ENCODE measurements around the gene MTG2.

The MTG2 gene

DNA sequence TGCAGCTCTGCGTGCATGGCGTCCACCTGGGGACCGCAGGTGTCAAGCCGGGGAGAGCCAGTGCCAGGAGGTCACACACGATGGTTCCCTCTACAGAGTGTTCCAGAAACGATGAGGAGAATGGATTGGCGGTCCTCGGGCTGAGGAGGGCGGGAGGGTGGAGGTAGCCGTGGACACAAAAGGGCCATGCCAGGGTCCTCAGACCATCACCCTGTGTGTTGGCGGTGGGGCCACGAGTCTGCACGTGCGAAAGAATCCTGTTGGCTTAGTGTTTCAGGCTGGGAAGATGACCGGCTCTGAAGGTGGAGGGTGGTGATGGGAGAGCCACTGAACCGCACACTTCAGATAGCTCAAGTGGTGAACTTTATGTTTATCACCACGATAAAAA lies 23.6 kb downstream of the MTG2 start:
- DNase-seq (ENCODE audit: low spot score): no peak

DNA sequence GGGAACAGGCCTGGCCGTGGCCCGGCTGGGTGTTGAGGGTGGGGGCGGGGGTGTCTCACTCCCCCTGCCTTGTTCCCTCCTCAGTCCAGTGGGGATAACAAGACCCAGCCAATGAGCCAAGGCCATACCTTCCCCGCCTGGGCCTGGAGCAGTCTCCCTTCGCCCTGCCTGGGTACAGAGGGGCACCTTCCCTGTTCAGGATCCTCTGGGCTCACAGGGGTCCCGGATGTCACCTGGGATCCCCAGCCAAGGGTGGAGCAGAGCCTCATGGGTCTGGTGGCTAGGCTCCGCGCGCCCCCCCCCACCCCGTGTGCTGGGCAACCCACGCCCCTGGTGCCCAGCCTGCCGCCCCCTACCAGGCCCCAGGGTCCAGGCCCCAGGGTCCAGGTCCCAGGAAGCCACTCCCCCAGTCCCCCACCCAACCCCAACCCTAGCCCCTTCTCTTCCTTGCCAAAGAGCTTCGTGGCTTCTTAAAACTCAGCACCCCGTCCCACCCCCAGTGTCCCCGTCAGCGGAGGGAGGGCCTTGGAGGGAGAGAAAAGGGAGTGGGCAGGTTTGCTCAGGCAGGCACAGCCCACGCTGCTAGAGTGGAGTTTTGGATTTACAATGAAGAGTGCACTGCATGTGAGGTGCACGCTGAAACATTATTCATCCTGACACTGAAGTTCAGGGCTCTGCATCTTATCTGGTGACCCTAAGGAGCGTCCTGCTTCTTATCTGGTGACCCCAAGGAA lies 25.4 kb downstream of the MTG2 start:
- DNase-seq (ENCODE audit: low spot score): no peak

DNA sequence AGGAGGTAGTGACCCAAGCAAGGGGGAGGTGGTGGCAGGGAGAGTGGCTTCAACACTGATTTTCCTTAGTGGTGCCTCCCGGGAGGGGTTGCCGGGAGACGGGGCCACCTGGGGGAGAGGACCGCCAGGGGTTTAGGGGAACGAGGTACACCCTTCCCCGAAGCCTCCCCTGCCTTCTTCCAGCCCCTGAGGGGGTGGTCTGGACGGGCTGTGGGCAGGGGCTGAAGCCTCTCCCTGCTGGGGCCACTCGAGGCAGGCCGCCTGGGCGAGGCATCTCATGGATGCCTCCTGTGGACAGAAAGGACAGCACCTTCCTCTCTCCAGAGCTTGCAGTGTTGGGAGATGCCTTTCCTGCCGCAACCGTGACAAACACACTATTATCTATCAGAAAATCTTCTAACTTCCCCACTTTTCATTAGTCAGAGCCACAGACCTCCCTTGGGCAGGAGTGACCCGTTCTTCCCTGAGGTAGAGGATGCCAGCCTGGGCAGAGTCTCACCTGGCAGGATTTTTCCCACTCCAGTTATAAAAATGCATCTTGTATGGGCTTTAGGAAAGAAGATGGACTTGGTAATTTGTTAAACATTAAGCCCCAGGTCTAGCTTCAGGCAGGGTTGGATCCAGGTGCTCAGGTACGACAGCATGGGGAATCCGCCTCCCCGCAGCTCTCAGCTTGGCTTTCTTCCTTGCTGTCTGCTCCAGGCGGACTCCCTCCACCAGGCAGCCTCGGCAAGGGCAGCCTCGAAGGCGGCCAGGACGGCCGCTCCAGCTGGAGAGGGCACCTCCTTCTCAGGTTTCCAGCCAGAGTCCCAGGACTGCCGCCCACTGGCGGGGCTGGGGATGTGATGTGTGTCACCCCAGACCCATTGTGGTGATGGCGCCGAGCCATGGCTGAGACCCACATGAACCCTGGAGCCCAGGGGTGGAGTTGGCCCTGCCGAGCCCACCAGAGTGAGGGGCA lies 26.2 kb downstream of the MTG2 start:
- no peak for DNase-seq (ENCODE audit: low spot score)

DNA sequence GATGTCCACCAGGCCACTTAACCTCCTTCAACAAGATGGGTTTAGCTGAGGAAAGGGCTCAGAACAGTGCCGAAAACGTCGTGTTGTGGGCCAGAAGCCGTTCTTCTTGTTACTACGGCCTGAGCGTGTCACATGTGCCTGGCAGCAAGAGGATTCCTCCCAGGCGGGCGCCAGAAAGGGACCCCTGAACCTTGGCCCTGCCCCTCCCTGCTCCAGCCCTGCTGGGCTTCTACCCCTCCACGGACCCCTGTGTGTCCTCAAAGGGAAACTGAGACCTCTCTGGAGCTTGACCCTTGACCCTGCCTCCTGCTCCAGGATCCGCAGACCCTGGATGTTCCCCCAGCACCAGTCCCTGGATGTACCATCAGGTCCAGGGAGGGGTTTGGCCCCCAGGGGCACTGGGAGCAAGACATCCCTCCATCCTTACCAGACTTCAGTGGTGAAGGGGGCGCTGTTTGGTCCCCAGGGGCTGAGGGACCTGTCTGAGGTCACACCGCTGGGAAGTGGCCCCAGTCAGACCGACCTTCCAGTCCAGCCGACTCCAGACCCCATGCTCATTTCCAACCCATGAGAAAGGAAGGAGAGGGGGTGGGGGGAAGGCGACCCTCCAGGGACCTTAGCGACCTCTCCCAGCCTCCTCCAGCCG lies 27.1 kb downstream of the MTG2 start:
- DNase-seq (ENCODE audit: low spot score): no peak

DNA sequence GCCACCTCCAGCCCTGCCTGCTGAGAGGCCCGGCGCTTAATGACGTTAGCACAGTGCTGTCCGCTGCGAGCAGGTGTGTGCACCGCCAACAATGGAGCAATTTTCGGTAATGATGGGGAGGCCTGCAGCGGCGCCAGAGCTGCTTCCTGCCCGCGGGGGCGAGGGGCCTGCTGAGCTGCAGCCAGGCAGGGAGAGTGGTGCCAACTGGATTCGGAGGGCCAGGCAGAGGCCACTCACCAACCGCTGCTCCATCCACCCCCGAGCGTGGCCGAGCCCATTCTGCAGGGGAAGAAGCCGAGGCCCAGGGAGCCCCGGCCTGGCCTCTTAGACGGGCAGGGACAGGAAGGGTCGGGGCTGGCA lies 27.6 kb downstream of the MTG2 start:
- no peak for DNase-seq (ENCODE audit: low spot score)

DNA sequence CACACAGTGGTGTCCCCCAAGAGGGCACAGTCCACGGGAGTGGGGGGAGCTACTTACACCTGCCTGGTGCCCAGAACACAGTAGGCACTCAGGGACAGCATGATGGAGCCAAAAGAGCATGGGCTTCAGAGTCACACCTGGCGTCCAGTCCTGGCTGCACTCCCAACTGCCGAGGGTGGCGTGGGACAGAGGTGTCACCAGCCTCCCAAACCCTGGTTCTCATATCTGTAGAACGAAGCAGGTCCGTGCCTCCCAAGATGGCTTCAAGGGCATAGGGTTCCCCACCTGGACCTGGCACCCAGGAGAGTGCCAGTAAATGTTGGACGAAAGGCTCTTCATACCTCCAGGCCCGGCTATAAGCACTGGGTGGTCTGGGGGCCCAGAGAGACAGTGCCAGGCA lies 28.4 kb downstream of the MTG2 start:
- DNase-seq (ENCODE audit: low spot score): no peak

DNA sequence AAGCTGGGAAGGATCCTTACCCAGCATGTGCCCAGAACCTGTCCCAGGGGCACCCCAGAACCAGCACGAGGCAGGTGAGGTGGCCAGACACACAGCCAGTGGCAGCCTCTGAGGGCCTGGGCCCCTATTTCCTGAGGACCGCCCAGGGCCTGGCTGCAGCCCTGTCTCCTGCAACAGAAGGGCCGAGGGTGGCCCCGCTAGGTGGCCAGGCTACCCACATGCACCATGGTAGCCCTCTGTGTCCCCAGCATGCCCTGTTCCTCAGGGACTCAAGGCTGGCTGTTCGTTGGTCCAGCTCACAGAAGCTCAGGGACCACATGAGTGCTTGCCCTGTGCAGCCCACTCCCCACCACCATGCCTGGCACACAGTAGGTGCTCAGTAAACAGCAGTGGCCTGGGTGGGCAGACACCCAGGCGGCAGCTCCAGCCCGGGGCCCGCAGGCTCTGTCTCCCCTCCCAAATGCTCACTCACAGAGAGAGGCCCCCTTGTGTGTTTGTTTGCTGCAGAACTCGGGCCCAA lies 29.0 kb downstream of the MTG2 start:
- DNase-seq (ENCODE audit: low spot score): no peak

DNA sequence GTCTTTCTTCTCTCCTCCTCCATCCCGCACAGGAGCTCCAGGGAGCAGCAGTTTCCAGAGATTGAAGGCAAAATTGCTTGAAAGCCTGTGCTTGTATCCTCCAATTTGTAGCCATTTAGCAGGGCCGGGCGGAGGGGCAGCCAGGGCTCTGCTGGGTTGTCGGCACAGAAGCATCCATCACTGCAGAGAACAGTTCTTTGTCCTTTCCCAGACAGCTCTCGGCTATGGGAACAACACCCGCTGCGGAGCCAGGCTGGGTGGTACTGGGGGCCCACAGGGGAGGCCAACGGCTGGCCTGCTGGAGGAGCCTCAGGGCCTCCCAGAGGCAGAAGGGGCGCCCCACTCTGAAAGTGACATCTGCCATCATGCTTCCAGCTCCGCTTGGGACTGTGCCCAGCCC lies 29.5 kb downstream of the MTG2 start:
- no peak for DNase-seq (ENCODE audit: low spot score)

DNA sequence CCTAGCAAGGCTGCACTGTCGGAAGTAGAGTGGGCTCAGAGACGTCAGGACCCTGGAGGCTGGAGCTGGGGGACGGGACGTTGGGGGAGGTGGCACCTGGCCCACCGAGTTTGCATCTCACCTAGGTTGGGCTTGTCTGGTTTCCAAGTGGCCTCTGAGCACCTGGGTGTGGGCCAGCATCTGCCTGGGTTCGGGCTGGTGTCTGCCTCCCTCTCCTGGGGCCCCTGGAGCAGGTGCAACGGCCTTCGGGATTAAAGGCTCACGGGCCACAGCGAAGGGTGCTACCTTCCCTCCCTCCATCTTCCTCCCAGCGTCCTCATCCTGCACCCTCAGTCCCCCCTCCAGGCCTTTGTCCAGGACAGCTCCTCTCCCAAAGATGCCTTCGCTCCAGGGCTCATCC lies 31.2 kb downstream of the MTG2 start:
- DNase-seq (ENCODE audit: low spot score): no peak

DNA sequence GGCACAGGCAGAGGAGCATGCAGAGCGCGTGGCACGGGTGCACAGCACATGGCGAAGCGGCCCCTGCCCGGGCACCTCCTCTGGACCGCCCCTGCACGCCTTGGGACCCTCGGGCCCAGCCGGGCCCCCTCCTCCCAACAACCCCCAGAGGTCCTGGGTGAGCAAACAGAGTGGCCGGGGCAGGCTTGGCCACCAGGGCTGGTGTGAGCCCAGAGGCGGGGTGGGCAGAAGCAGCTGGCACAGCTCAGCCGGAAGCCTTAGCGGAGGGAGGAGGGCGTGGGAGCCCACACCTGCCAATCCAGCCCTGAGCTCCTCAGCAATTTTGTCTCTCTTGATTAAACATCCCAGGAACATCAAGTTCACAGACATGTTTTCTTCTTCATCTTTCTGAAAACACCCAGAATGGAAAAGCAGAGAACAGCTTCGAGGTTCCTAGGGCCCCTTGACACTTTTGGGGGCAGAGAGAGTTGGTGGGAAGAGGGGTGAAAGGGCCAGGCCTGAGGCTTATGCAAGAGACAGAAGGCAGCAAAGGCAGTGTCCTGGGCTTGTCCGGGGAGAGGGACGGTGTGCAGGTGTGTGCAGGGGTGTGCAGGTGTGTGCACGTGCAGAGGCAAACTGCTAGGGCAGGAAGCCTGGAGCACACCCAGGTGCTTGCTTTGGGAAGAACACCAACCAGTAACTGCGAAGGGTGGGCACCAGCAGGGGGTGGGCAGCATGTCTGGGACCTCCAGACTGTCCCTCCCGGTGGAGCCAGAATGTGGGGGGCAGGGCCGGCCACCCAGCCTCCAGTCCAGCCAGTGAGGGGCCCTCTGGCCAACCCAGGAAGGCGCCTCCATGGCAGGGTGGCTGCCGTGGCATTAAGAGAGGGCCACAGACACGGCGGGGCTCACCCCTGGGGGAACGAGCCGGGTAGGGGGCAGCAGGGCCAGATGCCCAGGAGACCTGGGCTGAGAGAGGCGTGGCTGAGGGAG lies 32.5 kb downstream of the MTG2 start:
- DNase-seq (ENCODE audit: low spot score): no peak

DNA sequence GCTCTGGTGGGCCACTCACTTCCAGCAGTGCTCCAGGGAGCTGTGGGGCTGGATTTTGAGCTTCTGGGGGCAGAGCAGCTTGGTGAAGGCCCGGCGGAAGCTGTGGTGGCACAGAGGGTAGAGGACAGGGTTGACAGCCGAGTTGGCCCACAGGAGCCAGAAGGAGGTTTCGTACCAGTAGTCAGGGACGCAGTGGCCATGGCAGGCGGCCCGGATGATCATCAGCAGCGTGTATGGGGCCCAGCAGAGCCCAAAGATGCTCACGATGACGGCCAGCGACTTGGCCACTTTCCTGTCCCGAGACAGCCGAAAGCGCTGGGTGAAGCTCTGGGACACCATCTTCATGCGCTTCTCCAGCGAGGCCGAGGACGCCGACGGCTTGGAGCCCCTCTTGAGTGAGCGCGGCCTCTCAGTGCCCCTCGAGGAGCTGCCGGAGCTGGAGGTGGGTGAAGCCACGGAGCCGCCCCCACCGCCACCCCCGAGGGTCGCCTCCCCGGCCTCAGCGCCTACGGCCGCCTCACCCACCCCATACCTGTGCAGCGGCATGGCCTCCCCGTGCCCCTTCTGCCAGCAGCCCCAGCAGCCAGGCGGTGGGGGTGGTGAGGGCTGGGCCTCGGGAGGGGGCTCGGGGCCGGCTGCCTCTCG lies 33.3 kb downstream of the MTG2 start:
- DNase-seq (ENCODE audit: low spot score): no peak

DNA sequence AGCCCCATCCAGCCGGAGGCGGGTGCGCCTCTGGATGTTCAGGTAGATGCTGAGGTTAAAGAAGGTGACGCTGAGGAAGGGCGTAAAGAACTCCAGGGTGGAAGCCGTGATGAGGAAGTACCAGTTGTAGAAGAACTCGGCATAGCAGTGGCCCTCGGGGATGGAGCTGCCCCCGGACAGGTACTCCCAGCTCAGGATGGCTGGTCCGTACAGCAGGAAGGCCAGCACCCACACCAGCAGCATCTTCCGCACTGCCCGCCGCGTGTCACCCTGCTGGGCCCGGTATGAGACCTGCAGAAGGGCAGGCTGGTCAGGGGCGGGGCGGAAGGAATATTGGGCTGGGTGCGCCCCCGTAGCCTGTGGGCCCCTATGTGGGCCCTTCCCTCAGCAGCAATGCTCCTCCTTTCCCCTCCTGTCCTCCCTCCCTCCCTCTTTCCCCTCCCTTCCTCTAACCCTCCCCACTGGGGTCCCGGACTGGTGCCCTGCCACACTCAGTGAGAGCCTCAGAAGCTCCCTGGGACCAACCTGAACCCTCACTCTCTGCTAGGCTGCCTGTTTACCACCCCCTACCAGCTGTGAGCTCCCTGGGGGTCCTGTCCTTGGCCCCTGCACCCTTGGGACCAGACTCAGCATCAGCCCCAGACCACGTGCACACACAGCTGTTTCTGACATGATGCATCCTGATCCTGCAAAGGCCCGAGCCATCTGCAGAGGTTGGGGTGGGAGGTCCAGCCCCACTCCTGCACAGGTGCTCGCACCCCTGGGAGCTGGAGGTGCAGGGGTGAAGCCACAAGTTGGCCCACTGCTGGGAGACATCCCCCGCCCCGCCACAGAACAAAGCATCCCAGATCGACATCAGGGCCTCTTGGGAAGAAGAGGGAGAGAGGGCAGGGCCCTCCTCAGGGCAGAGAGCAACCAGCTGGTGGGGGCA lies 34.1 kb downstream of the MTG2 start:
- no peak for DNase-seq (ENCODE audit: low spot score)

DNA sequence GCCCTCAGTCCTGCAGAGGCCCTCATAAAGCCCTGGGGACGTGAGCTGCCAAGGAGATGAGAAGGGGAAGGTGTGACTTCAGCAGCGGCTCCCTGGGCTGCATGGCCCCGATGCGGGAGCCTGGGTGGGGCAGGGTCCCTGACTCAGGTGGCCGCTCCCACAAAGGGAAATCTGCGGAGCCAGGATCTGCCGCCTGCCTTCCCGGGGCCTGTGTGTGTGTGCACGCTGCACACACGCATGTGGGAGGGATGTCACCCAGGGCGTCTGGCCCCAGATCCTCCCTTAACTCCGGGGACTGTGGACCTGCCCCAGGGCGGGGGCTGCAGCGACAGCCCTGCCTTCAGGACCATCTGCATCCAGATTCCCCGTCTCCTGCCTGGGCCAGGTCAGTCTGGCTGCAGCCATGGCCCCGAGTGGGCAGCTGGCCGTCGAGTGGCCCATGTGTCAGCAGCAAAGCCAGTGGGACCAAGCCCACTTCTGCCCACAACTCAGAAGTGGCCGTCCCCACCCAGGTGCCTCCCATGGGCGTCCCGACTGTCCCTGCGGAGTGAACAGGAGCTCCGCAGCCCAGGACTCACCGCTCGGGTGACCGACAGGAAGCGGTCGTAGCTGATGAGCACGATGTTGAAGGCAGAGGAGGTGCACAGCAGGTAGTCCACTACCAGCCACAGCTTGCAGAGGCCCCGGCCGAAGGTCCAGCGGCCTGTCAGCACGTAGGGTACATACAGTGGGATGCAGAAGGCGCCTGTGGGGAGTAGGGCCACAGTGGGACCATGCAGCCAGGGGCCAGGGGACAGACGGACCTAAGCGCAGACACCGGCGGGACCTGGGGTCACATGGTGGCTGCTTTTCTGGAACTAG lies 35.3 kb downstream of the MTG2 start:
- no peak for DNase-seq (ENCODE audit: low spot score)

DNA sequence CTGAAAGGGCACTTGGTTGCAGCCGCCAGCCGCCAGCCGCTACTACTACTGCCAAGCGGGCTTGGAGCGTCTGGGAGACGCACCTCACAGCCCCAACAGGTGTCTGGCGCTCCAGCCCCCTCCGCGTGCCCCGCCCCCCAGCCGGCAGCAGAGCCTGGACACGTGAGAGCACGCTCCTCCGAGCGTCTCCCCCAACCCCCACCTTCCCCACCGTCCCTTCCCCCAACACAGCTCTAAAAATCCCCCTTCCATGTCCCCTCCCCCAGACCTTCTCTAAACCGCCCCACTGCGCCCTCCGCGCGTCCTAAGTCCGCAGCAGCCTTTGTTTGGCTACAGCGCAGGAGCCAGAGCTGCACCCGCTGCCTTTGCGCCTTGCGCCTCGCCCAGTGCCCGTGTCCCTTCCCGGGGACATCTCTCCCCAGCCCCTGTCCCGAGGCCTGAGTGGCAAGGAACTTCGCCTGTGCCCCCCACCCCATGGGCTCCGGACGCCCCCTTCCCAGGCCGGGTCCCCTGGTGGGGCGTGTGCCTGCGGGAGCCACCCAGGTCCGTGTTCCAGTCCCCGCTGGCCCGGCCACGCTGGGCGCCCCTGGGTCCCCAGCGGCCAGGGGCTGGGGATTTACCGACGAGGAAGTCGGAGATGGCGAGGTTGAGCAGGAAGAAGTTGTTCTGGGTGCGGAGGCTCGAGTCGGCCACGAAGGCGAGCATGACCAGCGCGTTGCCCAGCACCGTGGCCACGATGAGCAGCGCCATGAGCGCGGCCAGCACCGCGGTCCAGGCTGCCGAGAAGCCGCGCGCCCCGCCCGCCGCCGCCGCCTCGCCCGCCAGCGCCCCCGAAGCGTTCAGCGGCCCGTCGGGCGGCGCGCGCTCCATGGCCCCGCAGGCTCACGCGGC lies 36.5 kb downstream of the MTG2 start:
- DNase-seq (ENCODE audit: low spot score): no peak

DNA sequence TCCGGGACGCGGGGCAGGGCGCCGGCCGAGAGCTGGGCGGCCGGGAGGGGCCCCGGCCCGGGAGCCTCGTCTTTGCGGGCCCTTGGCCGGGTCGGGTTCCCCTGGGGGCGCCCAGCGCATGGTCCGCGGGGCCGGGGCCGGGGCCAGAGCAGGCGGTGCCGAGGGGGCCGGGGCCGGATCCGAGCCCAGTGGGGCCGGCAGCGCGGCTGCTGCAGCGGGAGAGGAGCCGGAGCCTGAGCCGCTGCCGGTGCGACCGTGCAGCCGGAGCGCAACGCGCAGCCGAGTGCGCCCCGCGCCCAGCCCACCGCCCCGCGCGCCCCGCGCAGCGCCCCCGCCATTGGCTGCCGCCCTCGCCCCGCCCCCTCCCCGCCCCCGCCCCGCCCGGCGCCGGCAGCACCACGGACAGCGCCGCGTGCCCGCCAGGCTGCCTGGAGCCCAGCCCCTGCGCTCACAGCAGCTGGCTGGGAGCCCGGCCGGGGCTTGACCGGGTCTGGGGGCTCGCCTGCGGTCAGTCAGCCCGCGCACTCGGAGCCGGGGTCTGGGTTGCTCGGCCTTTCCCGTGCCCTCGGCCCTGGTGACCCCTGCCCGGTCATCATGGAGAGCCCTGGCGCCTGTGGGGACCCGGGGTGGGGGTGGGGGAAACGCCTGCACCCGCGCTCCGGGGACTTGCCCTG lies 37.3 kb downstream of the MTG2 start, which contains the start of gene HRH3:
HRH3 (minus strand) TSS at position 287 of the 674 bp plus-strand sequence. CDS start 308 bp downstream, outside the sequence.
- DNase-seq (ENCODE audit: low spot score): peak; percentile 16

DNA sequence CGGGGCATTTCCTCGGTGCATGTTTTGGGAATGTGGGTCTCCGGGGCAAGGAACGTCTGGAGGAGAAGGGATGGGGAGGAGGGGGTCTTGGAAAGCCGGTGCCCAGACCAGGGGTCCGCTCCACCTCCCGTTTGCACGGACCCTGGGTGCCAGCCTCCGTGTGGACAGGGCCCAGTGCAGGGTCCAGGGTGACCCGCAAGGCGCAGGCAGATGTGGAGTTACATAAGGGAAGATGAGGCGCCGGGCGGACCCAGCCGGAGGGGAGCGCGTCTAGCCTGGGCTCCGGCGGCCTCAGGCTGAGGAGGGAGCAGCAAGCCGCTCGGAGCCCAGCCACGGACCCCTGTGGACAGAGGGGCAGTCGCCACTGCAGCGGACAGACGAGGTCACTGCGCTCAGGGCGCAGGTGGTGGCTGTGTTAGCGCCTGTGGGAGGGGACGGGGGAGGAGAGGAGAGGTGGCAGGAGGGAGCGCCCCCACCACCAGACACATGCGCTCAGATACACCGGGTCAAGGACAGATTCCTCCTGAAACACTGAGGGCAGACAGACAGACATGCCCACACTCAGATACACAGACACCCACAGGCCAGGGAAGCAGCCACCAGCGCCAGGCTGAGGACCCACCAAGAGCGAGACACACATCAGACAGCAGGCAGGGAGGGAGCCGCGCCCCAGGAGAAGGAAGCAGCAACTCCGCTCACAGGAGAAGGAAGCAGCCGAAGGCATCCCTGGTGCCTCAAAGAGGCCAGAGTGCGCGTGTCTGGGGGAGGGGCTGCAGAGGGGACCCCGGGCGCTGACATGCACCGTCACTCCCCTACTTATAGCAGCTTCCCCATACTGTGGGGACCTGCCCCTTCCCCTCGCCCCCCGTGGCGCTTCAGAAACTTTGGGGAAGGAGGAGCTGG lies 38.1 kb downstream of the MTG2 start:
- DNase-seq (ENCODE audit: low spot score): no peak
